ENCODE results near the gene PRRG2.

GRCh38 chr19:49579947-49580263 lies 1.2 kb upstream of the PRRG2 start:
- TF ChIP-seq CTCF (IDR thresholded peaks at IDR 0.05), result no peak
- TF ChIP-seq POLR2A (IDR thresholded peaks at IDR 0.05), result no peak
